Activated CD4-positive, alpha-beta T cell treated with anti-CD3 and anti-CD28 coated beads, Interleukin-10, Interleukin-2, amounts not matched to agents 100 ng/mL and 50 ng/mL, durations not matched to agents 16 hours and 8 hours (primary cell): Measurements from ENCODE around the gene KIF4A.
"Not testable (repeated sequence)": the region's sequence is repeated elsewhere in the genome, so short reads cannot be mapped to it uniquely, and the experiment has no call there.

ENCODE experiments used
- DNase-seq: peaks from one replicate; pipeline ENCODE4 v3.0.0-alpha.2; 2020

Gene KIF4A

DNA sequence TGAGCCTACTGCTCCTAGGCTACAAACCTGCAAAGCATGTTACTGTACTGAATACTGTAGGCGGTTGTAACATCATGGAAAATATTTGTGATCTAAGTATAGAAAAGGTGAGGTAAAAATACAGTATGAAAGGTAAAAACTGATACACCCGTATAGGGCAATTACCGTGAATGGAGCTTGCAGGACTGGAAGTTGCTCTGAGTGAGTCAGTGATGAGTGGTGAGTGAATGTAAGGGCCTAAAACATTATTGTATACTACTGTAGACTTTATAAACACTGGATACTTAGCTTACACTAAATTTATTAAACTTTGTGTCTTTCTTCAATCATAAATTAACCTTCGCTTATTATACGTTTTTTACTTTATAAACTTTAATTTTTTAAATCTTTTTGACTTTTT, 3.7 kb downstream of the KIF4A start:
- no peak for DNase-seq

DNA sequence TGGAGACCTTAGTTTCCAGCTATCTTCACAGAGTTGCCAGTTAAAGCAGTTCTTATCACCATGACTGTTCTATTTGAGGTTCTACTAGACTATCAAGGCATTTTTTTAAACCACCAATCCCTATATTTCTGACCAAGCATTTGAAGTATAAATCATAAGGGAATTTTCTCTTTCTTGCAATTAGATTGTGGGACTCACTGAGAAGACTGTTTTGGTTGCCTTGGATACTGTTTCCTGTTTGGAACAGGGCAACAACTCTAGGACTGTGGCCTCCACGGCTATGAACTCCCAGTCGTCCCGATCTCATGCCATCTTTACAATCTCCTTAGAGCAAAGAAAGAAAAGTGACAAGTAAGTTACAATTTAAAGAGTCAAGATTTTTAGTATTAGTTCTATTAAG, 11.8 kb downstream of the KIF4A start:
- no peak for DNase-seq

DNA sequence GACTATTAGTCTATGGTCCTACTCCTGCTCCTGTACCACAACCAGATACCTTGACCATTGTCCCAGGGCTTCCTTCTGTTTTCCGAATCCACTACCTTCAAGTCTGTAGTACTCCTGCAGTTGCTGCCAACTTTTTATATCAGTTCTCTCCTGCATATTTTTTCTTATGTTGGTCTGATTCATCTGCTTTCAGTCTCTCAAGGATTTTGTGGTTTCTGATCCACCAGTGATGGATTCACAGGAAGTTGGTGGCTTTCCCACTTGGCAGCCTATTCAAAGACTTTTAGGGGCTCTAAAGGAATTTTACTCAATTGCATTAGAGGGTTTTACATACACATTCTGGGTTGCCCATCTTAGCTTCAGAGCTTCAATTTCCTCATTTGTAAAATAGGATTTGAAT, 23.6 kb downstream of the KIF4A start:
- DNase-seq, result no peak

DNA sequence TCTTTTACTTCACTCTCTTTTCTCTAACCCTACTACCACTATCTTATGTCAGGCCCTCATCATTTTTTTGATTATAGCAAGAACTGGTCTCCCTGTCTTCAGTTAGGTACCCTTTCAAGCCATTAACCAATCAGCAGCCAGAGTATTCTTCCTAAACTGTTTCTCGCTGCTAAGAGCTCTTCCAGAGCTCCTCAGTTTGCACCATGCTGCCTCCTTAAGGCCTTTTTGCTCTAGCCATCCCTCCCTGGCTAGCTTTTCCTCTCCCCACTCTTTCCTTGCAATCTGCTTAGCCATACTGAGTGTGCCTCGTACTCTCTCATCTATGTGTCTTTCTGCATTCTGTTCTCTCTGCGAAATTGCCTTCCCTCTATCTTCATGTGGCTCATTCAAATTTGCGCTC, 32.9 kb downstream of the KIF4A start:
- DNase-seq, result no peak

DNA sequence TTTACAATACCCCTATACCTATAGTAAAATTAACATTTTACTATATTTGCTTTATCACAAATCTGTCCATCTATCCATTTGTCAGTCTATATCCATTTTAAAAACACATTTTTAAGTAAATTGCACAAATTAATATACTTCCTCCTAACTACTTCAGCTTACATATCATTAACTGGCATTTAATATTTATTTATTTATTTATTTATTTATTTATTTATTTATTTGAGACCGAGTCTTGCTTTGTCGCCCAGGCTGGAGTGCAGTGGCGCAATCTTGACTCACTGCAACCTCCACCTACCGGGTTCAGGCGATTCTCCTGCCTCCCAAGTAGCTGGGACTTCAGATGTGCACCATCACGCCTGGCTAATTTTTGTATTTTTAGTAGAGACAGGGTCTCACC, 33.7 kb downstream of the KIF4A start:
- not testable (repeated sequence) for DNase-seq

DNA sequence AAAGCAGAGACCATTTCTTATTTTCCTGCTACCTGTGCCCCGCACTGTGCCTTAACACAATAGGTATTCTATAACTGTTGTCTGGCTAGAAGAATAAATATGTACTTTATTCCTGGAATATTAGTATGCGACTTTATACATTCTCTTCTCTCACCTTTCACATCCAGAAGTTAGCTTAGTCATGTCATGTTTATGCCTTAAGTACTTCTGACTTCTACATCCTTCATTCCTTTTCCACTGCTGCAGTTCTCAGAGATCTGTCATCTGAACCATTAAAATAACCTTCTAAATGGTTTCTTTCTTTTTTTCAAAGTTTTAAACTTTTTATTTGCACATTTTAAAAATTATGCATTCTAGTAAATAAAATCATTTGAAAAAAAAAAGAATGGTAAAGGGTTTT, 34.4 kb downstream of the KIF4A start:
- DNase-seq, result no peak

DNA sequence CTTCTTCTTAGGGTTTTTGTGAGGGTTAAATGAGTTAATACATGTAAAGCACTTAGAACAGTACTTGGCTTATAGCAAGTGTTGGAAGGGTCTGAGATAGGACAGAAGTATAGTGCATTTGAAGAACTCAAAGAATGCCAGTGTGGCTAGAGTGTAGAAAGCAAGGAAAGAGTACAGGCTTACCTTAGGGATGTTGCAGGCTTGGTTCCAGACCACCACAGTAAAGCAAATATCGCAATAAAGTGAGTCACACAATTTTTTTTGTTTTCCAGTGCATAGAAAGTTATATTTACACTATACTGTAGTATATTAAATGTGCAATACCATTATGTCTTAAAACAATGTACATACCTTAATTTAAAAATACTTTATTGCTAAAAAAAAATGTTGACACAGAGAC, 41.3 kb downstream of the KIF4A start:
- DNase-seq, result no peak

DNA sequence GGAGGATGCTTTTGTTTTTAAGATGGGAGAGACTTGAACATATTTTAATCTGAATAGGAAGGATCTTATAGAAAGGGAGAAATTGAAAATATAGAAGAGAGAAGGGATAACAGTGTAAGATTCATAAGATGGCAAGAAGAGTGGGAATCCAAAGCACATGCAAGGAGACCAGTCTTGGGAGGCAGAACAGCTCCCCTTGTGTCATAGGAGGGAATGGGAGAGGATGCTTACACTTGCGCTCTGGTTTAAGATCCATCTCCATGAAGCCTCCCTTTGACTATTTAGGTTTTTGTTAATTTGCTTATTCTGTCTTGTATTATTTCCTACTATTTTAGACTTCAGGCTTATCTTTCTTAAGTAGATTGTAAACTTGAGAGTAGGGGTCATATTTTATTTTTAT, 42.7 kb downstream of the KIF4A start:
- DNase-seq, result no peak

DNA sequence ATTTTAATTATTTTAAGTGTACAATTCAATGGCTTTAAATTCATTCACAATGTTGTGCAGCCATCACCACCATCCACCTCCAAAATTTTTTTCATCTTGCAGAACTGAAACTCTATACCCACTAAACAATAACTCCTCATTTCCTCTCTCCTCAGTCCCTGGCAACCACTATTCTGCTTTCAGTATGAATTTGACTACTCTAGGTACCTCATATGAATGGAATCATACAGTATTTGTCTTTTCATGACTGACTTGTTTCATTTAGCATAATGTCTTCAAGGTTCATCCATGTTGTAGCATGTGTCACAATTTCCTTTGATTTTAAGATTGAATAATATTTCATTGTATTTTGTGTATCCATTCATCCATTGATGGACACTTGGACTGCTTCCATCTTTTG, 46.9 kb downstream of the KIF4A start:
- DNase-seq, result peak; percentile 76

DNA sequence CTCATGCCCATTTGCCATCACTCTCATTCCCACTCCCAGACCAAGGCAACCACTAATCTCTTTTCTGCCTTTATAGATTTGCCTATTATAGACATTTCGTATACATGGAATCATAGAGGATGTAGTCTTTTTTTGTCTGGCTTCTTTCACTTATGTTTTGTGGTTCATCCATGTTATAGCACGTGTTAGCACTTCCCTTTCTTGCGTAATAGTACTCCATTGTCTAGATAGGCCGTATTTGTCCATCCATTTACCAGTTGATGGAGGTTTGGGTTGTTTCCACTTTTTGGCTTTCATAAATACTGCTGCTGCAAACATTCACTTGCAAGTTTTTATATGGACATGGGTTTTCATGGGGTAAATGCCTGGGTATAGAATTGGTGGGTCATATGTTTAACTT, 48.4 kb downstream of the KIF4A start:
- no peak for DNase-seq

DNA sequence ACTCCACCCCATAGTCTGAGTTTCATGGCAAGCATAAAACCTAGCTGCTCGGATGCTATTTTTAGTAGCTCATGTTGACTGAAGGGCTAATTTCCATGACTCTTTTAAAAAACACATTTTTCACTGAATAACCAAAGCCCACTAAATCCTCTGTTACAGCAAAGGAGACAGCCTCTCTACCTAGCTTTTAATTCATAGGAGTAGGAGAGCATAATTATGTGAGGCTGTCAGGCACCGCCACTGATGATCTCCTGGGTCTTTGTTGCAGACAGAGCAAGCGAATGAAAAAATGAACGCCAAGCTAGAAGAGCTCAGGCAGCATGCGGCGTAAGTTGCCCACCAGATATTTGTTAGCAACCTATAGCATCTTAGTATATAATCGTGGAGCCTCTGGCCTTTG, 53.5 kb downstream of the KIF4A start:
- no peak for DNase-seq

DNA sequence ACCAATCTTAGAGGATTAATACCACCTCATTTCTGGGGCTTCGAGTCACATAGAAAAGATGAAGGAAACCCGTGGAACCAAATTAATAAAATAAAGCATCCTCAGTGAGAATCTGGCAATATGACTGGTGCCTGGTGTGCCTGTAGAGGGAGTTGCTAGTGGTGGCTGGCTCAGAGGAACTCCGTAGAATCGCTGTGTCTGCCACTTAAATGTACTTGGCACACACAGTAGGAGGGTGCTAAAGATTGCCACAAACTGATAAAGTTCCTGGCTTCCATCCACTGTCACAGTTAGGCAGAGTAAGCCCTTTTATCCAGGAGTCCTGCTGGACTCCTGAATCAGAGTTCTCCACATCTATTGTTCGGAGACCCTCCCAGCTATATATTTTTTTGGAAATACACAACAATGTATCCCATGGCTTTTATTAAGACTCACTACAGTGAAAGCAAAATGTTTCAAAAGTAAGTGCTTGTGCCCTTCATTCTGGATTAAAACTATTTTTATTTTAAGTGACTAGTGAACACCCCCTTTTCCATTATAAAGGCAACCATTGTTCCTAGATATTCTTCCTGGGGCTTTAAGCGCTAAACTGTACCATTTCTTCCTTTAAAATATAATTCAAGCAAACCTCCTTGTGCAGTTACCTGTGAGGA, 56.6 kb downstream of the KIF4A start:
- no peak for DNase-seq

DNA sequence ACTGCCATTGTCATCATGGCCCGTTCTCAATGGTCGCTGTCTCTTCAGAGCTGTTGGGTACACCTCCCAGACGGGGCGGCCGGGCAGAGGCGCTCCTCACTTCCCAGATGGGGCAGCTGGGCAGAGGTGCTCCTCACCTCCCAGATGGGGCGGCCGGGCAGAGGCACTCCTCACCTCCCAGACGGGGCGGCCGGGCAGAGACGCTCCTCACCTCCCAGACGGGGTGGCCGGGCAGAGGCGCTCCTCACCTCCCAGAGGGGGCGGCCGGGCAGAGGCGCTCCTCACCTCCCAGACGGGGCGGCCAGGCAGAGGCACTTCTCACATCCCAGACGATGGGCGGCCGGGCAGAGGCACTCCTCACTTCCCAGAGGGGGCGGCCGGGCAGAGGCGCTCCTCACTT, 58.9 kb downstream of the KIF4A start:
- not testable (repeated sequence) for DNase-seq

DNA sequence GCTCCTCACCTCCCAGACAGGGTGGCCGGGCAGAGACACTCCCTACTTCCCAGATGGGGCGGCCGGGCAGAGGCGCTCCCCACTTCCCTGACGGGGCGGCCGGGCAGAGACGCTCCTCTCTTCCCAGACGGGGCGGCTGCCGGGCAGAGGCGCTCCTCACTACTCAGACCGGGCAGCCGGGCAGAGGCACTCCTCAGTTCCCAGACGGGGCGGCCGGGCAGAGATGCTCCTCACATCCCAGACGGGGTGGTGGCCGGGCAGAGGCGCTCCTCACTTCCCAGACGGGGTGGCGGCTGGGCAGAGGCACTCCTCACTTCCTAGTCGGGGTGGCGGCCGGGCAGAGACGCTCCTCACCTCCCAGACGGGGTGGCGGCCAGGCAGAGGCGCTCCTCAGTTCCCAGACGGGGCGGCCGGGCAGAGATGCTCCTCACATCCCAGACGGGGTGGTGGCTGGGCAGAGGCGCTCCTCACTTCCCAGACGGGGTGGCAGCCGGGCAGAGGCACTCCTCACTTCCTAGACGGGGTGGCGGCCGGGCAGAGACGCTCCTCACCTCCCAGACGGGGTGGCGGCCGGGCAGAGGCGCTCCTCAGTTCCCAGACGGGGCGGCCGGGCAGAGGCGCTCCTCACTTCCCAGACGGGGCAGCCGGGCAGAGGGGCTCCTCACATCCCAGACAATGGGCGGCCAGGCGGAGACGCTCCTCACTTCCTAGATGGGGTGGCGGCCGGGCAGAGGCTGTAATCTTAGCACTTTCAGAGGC, 59.6 kb downstream of the KIF4A start:
- DNase-seq, result not testable (repeated sequence)

DNA sequence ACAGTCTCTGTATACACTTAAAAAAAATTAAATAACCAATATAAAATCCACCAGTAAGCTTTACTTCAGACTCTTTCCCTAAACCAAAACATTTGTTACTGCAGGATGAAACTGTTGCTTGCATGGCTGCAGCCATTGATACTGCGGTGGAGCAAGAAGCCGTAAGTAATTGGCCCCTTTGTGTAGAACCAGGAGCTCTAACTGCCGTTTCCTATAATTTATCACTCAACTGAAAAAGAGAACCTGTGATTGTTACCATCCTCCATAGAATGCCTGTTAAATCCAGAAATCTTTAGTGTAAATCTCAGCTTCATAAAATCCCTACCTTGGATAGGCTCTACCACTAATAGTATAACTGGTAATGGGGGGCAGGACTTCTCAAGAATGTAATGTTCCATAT, 62.6 kb downstream of the KIF4A start:
- no peak for DNase-seq

DNA sequence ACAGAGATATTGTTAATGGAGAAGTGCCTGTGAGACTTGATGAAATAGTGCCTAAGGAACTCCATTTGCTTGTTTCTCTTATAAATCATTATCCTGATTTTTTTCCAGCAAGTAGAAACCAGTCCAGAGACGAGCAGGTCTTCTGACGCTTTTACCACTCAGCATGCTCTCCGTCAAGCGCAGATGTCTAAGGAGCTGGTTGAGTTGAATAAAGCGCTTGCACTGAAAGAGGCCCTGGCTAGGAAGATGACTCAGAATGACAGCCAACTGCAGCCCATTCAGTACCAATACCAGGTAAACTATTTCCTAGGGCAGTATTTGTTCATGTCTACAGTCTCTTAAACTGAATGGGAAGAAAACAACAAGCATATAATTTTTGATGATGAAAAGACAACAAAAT, 63.6 kb downstream of the KIF4A start:
- DNase-seq, result no peak

DNA sequence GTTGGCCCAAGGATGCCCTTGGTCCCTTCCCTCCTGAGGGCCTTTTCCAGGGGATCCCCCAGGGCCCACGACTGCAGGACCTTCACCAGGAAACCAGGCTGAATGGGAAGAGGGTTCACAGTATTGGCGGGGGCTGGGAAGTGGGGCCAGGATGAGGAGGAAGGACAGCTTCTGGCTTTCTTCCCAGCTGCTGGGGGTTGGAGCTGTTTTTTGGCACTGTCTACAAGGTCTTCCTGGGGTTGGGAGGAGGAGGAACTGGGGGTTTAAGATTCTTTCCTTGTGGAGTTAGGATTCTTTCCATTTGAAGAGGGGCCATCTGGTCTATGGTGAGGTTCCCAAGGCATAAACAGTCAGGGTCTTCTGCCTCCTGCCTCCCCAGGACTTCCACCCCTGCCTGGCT, 64.8 kb downstream of the KIF4A start:
- no peak for DNase-seq

DNA sequence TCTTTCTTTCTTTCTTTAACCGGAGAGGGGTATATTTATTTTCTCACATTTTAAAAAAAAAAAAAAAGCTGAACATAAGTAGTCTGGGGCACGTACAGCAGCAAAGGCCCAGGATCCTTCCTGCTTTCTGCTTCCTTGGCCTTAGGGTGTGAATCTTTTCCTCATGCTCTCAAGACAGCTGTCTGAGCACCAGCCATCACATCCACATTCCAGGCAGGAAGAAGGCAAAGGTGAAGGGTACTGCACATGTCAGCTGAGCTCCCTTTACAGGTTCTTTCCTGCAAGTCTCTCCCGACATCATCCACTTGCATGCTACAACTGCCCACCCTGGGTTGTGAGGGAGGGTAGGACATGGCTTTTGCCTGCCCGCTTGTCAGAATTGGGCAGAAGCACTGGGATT, 69.6 kb downstream of the KIF4A start:
- DNase-seq, result no peak

DNA sequence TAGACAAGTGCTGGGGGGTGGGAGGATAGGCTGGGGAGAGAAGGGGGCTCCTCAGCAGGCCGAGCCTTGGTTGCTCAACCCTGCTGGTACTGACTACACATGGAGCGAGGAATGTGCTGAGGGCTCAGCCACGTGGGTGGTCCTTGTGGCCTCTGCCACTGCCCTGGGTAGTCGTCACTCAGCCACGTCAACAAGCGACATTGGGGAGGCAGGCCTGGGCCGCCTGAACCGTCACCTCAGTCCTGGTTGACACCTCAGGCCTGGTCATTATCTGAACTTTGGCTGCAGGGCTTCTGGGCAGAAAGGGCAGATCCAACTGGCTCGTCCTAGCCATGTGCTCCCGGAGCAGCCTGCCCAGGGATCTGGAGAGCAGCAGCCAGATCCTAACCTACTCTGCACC, 70.5 kb downstream of the KIF4A start:
- DNase-seq, result no peak

DNA sequence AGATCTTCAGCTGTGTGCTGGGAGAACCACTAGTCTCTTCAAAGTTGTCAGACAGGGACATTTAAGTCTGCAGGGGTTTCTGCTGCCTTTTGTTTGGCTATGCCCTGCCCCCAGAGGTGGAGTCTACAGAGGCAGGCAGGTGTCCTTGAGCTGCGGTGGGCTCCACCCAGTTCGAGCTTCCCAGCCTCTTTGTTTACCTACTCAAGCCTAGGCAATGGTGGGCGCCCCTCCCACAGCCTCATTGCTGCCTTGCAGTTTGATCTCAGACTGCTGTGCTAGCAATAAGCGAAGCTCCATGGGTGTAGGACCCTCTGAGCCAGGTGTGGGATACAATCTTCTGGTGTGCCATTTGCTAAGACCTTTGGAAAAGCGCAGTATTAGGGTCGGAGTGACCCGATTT, 78.8 kb downstream of the KIF4A start:
- DNase-seq, result not testable (repeated sequence)

DNA sequence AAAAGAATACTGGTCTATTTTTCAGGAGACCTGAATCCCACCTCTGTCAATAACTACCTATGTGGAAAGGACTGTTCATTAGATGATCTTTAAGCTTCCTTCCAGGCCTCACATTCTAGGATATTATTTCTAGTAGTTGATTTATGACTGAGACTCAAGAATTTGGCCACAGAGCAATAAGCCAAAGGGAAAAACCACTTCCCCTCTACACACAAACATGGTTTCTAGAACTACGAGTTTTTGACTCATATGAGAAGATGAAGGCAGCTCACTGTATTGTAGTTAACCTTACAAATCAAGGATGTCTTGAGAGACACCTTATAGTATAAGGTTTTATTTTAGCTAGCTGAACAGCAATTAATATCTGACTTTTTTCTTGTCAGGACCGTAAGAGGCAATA, 96.3 kb downstream of the KIF4A start:
- DNase-seq, result peak; percentile 13

DNA sequence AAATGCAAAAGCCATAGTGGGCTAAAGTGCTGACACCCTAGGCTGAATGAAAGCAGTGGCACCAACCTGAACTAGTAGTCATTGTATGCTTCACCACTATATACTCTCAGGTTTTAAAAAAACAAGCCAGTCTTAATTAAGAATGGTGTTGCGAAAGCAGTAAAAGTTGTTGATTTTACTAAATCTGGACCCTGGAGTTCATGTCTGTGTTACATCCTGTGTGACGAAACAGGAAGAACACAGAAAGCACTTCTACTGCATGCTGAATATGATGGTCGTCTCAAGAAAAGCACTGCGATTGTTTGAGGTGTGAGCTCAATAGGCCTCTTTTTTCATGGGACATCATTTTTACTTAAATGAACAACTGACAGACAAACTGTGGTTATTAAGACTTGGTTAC, 109.0 kb downstream of the KIF4A start:
- peak; percentile 6 for DNase-seq

DNA sequence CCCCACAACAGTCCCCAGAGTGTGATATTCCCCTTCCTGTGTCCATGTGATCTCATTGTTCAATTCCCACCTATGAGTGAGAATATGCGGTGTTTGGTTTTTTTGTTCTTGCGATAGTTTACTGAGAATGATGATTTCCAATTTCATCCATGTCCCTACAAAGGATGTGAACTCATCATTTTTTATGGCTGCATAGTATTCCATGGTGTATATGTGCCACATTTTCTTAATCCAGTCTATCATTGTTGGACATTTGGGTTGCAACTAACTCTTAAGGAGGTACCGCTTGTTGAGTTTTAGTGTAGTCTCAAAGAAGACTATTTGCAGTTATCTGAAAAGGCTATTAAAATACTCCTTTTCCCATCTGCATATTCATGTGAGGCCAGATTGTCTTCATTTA, 110.3 kb downstream of the KIF4A start:
- not testable (repeated sequence) for DNase-seq

DNA sequence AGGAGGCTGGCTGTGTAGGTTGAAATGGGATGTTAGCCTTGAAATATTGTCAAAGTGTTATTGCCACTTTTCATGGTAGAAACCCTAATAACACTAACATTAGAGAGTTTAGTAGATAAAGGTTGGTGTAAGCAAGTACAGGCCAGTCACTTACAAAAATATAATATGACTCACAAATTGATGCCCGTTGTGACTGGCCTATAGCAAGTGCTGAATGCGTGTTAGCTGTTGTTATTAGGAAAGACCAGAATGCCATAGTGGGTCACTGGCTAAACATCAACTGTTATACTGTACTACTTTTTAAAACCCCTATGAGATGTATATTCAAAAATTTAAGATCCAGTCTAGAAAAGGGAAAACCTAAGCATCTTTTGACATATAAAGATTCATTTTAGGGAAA, 112.8 kb downstream of the KIF4A start:
- no peak for DNase-seq

DNA sequence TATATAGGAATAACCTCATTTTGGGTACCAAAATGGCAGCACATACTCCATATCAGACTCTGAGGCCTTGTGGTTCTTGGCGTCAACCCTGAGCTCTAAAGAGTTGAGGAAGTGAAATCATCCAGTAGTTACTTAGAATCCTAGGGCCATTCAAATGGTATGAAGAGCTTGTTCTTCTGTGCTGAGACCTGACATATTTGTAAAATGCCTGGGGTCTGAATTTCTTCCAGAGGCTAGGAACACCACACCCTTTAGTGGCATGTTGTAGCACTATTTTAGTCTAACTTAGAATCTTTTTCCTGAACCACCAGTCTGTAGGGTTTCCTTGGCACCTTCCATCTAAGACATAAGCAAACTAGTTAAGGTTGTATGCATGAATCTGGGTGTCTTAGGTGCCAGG, 115.1 kb downstream of the KIF4A start:
- no peak for DNase-seq
